Small intestine (tissue), 7 donors: ENCODE measurements around the gene E4F1. TPM values are rescaled to one million over a fixed set of nuclear protein-coding genes. Genes with fewer than 3 reads are reported as not detected.

ENCODE experiments used
- DNase-seq, 2 donors: peaks; one replicate each; pipeline versions ENCODE4 v3.0.0 to v3.0.0-alpha.2; 2013
- FAIRE-seq: peaks from 2 replicates; lab custom pipeline; 2012; peaks lifted over from hg19 to GRCh38; lab: Jason Lieb, UNC
- H3K27ac ChIP-seq, 3 donors: one replicate each; pipeline ENCODE4 v1.5.1; 2013; ENCODE audit warnings: low read length in 2 of 3, mild to moderate bottlenecking in 2 of 3, control low read depth in 1 of 3, inconsistent platforms in 1 of 3, low read depth in 1 of 3, moderate library complexity in 1 of 3
- H3K27me3 ChIP-seq, 3 donors: one replicate each; pipeline ENCODE4 v1.6.1; 2013; ENCODE audit warnings: low read length in 3 of 3, inconsistent platforms in 1 of 3; ENCODE audit not compliant: control insufficient read depth in 3 of 3, insufficient read depth in 3 of 3
- H3K36me3 ChIP-seq, 3 donors: one replicate each; pipeline ENCODE4 v1.6.1; 2013; ENCODE audit warnings: low read length in 3 of 3, inconsistent platforms in 1 of 3, low read depth in 1 of 3, mild to moderate bottlenecking in 1 of 3, moderate library complexity in 1 of 3; ENCODE audit not compliant: control insufficient read depth in 3 of 3, insufficient read depth in 2 of 3
- H3K4me1 ChIP-seq, 3 donors: one replicate each; pipeline ENCODE4 v1.6.1; 2013; ENCODE audit warnings: low read length in 2 of 3, inconsistent platforms in 1 of 3, low read depth in 1 of 3, mild to moderate bottlenecking in 1 of 3, moderate library complexity in 1 of 3; ENCODE audit not compliant: control insufficient read depth in 3 of 3, insufficient read depth in 2 of 3
- H3K4me3 ChIP-seq, 3 donors: one replicate each; pipeline ENCODE4 v1.5.1; 2013; ENCODE audit warnings: low read length in 3 of 3, control low read depth in 1 of 3, inconsistent platforms in 1 of 3, low read depth in 1 of 3, mild to moderate bottlenecking in 1 of 3, moderate library complexity in 1 of 3
- H3K9me3 ChIP-seq, 2 donors: one replicate each; pipeline ENCODE4 v1.6.1; 2013; ENCODE audit warnings: low read depth in 1 of 2, low read length in 1 of 2; ENCODE audit not compliant: control insufficient read depth in 2 of 2, insufficient read depth in 1 of 2
- WGBS, 3 donors: extraction: QIAGEN DNeasy Blood & Tissue Kit; methylation state at CpG; one replicate each; pipeline ENCODE4 v1.1.7; 2013; 5-methylcytosine and 5-hydroxymethylcytosine counted together
- polyA plus RNA-seq, 4 donors: library from polyadenylated mRNA; stranded (reverse) in 3 of 4; unstranded in 1 of 4; fragments of 200-250 nt in 3 of 4; fragments of 120-200 nt in 1 of 4; gene quantifications; one replicate each; pipeline versions ENCODE4 v1.2.1 to v1.2.3, GENCODE V29; 2013
- donor health status: healthy with polysubstance abuse.
- donor health status: control.
- donor health status: control.
- donor health status: Bipolar disorder and iron deficiency.
- donor health status: healthy.

E4F1 gene
- polyA plus RNA-seq, 4 donors: 16.5 to 37.1 (median 22.8) TPM

DNA sequence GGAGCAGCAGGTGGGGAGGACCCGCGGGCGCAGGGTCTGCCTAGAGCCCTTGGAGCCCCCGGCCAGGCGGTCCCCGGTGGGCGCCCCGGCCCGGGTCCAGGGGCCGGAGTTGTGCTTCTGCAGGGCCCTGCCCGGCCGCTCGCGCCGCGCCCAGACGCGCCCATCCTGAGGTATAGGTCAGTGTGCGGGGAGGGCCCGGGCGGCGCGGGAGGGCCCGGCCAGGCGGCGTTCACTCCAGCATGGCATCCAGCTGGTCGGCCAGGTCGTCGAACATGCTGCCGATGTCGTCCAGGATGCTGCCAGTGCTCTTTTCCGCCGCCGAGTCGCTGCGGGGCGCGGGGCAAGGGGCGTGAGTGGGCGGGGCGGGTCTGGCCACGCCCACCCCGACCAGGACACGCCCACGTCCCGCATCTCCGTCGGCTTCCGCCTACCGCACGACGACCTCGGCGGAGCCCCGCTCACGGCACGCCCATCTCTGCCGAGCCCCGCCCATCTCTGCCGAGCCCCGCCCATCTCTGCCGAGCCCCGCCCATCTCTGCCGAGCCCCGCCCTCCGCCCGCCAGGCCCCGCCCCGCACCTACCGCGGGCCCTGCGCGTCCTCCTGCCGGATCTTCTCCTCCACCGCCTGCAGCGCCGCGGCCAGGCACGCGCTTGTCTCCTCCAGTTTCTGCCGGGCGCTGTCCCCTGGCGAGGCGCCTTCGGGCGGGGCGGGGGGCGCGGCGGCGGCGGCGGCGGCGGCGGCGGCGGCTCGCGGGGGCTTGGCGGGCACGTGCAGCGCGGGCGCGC lies 44.9 kb upstream of the E4F1 start:
- FAIRE-seq: no peak
- Histone ChIP-seq H3K36me3 (peaks cover 6 to 44% (median 13%) of the 10 kb centered on the region in 3 donors), H3K4me3 (no peak overlapping the region), H3K4me1 (no peaks in the 10 kb centered on the region), H3K9me3 (no peaks in the 10 kb centered on the region), H3K27ac (no peak overlapping the region), H3K27me3 (no peaks in the 10 kb centered on the region)
- WGBS, 3 donors: 34 to 65% (median 57%) methylated on average over 25 to 106 of the region's 106 CpGs
- peak in 1 of 2 donors; percentile 42 for DNase-seq

- Histone ChIP-seq H3K9me3 (no peaks in the 10 kb centered on the region), H3K4me1 (no peaks in the 10 kb centered on the region), H3K27me3 (no peaks in the 10 kb centered on the region), H3K27ac (no peak overlapping the region), H3K36me3 (peaks cover 3 to 38% (median 9%) of the 10 kb centered on the region in 3 donors), H3K4me3 (no peak overlapping the region)
- FAIRE-seq (no peak), DNase-seq (no peak)
- WGBS, 3 donors: 37 to 69% (median 66%) methylated on average over 19 to 50 of the region's 50 CpGs
Observed at GRCh38 chr16:2179107-2179501, 44.3 kb upstream of the E4F1 start.

DNA sequence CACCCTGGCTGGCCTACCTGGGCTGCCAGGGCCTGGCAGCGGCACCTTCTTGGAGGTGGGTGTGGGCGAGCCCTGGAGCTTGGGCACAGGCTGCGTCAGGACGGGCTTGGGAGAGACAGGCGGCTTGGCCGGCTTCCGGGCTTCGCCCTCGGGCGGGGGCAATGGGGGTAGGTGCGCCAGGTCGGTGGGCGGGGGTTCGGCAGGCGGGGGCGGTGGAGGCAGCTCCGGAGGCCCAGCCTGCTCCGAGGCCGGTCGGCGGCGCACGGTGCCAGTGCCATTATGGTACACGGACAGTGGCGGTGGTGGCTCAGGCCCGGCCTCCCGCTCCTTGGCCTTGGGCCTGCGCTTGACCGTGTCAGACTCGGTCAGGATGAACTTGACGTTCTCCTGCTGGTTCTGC lies 43.8 kb upstream of the E4F1 start:
- H3K27ac ChIP-seq: no peak overlapping the region
- 80 to 93% (median 88%) methylated on average over 26 to 31 of the region's 31 CpGs for WGBS, 3 donors
- FAIRE-seq (no peak), DNase-seq (no peak)
- no peak overlapping the region for H3K4me3 ChIP-seq
- no peaks in the 10 kb centered on the region for H3K27me3 ChIP-seq
- H3K9me3 ChIP-seq: no peaks in the 10 kb centered on the region
- H3K4me1 ChIP-seq: no peaks in the 10 kb centered on the region
- peaks cover 2 to 33% (median 9%) of the 10 kb centered on the region in 3 donors for H3K36me3 ChIP-seq

DNA sequence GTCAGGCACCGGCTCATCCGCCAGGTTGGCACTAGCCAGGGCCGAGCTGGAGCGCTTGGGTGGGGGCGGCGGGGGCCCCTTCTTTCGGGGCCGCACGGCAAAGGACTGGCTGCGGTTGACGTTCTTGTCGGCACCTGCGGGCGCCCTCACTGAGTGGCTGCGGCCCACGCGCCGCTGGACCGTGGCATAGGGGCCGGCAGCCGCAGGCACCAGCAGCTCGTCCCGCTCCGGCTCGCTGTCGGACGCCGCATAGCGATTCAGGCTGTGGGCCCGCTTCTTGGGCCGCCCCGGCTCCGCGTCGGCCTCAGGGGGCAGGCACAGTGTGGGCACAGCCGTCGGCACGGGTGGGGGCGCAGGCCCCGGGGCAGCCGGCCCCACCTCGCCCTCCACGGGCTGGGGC lies 42.9 kb upstream of the E4F1 start:
- 95 to 96% (median 95%) methylated on average over 33 to 43 of the region's 43 CpGs for WGBS, 3 donors
- no peaks in the 10 kb centered on the region for H3K4me1 ChIP-seq
- no peaks in the 10 kb centered on the region for H3K9me3 ChIP-seq
- no peaks in the 10 kb centered on the region for H3K27me3 ChIP-seq
- no peak overlapping the region for H3K27ac ChIP-seq
- H3K4me3 ChIP-seq: no peak overlapping the region
- FAIRE-seq (no peak), DNase-seq (no peak)
- H3K36me3 ChIP-seq: peaks cover 2 to 24% (median 9%) of the 10 kb centered on the region in 3 donors

- Histone ChIP-seq H3K36me3 (peaks cover 2 to 16% (median 6%) of the 10 kb centered on the region in 3 donors), H3K4me3 (no peak overlapping the region), H3K4me1 (no peaks in the 10 kb centered on the region), H3K27ac (no peak overlapping the region), H3K9me3 (no peaks in the 10 kb centered on the region), H3K27me3 (no peaks in the 10 kb centered on the region)
- FAIRE-seq: no peak
- no peak for DNase-seq
- WGBS, 3 donors: 71 to 81% (median 73%) methylated on average over 28 to 46 of the region's 46 CpGs
Observed at GRCh38 chr16:2180962-2181923, 42.1 kb upstream of the E4F1 start.

GRCh38 chr16:2181952-2182351 lies 41.4 kb upstream of the E4F1 start:
- Histone ChIP-seq H3K4me1 (no peaks in the 10 kb centered on the region), H3K9me3 (no peaks in the 10 kb centered on the region), H3K27me3 (no peaks in the 10 kb centered on the region), H3K36me3 (peaks cover 0 to 10% (median 2%) of the 10 kb centered on the region in 3 donors), H3K4me3 (no peak overlapping the region), H3K27ac (no peak overlapping the region)
- DNase-seq (no peak), FAIRE-seq (no peak)
- whole genome bisulfite sequencing, 3 donors: 78 to 91% (median 88%) methylated on average over 20 of the region's 20 CpGs

- WGBS, 3 donors: 89 to 91% (median 90%) methylated on average over 22 to 30 of the region's 30 CpGs
- no peak overlapping the region for H3K4me3 ChIP-seq
- H3K36me3 ChIP-seq: no peaks in the 10 kb centered on the region
- H3K9me3 ChIP-seq: no peaks in the 10 kb centered on the region
- H3K27ac ChIP-seq: no peak overlapping the region
- no peaks in the 10 kb centered on the region for H3K4me1 ChIP-seq
- DNase-seq: no peak
- FAIRE-seq: no peak
- no peaks in the 10 kb centered on the region for H3K27me3 ChIP-seq
Observed at GRCh38 chr16:2183671-2184070, 39.7 kb upstream of the E4F1 start.

GRCh38 chr16:2184346-2184745 lies 39.0 kb upstream of the E4F1 start:
- Histone ChIP-seq H3K27me3 (no peaks in the 10 kb centered on the region), H3K36me3 (no peaks in the 10 kb centered on the region), H3K9me3 (no peaks in the 10 kb centered on the region), H3K4me1 (no peaks in the 10 kb centered on the region), H3K4me3 (no peak overlapping the region), H3K27ac (no peak overlapping the region)
- FAIRE-seq (no peak), DNase-seq (no peak)
- WGBS, 3 donors: 51 to 86% (median 61%) methylated on average over 17 to 19 of the region's 19 CpGs
